Measurements from ENCODE around the gene GPAM.

DNA sequence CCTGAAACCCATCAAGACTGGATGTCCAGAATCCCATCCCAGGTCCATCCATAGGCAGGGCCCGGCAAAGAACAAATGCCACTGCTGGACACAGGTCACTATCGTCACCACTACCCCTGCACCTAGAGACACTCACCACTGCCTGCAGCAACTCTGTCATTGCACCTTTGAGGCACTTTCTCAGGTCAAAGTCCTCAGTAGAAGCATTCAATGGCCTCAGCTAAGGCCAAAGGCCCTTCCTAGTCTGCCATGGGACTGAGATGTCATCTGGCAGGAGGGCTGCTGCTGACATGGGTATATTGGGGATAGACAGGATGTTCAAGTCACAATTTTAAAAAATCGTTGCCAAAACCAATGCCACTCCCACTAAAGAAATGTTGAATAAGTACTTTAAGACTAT, 58.7 kb downstream of the GPAM start:
- TF ChIP-seq POLR2A (IDR thresholded peaks at IDR 0.05; ENCODE audit: low read length) (no peak), GATA1 (IDR thresholded peaks at IDR 0.05; ENCODE audit: low read depth, low read length) (no peak)
